ENCODE results near the gene ZNF670. TPM values are rescaled to one million over a fixed set of nuclear protein-coding genes. Genes with fewer than 3 reads are reported as not detected.

The ZNF670 gene
- total and polyA plus RNA-seq, 9 of the 15 experiments (the other 6 are each of a cell fraction or from before 2014, with no cell fraction given), result 7.1 to 23.4 (median 11.8) TPM

- TF ChIP-seq FOXA3 (CRISPR knock-in tag; conservative IDR thresholded peaks at IDR 0.05 in 1 of 2, IDR thresholded peaks at IDR 0.05 in 1 of 2), result no peak
- peak; percentile 96 for TF ChIP-seq PBX2 (CRISPR knock-in tag; IDR thresholded peaks at IDR 0.05; ENCODE audit: low read depth)
- peak; percentile 98 for TF ChIP-seq PBX2 (tag; conservative IDR thresholded peaks at IDR 0.05; ENCODE audit: low read depth)
- TF ChIP-seq HDAC8 (tag; IDR thresholded peaks at IDR 0.05), result no peak
- TF ChIP-seq ZNF280A (IDR thresholded peaks at IDR 0.05; ENCODE audit: low read depth, partially characterized antibody), result no peak
- no peak for TF ChIP-seq TCF7L2 (IDR thresholded peaks at IDR 0.05; ENCODE audit: low read depth, low read length)
- 0 out of 2 replicates have a peak, but pooled peaks have one; percentile 47 for TF ChIP-seq HOMEZ (CRISPR knock-in tag; IDR thresholded peaks at IDR 0.05)
- TF ChIP-seq ZNF274 (IDR thresholded peaks at IDR 0.05; ENCODE audit: borderline replicate concordance, low read depth, low read length), result no peak
- TF ChIP-seq RNF219 (CRISPR knock-in tag; IDR thresholded peaks at IDR 0.05), result no peak
- TF ChIP-seq ZNF696 (CRISPR knock-in tag; conservative IDR thresholded peaks at IDR 0.05), result no peak
- peak; percentile 86 for TF ChIP-seq POLR2H (tag; IDR thresholded peaks at IDR 0.05; ENCODE audit: low read depth)
- 0 out of 4 replicates have a peak, but pooled peaks of 1 of the 2 experiments have one; percentile 34 for TF ChIP-seq ZNF639 (CRISPR knock-in tag; conservative IDR thresholded peaks at IDR 0.05 in 1 of 2, IDR thresholded peaks at IDR 0.05 in 1 of 2)
- peak; percentile 99 for TF ChIP-seq BCOR (IDR thresholded peaks at IDR 0.05)
Measured at GRCh38 chr1:247078258-247079140, at the start of gene ZNF670 (continued).

Measured in K562 (cell line).